Endothelial cell of umbilical vein (primary cell): Measurements from ENCODE around the gene REEP3. TPM values are rescaled to one million over a fixed set of nuclear protein-coding genes. Genes with fewer than 3 reads are reported as not detected.

Experiments used
- BruUV-seq: library from RNA; stranded (reverse); fragments of 400-500 nt; replicated peaks from 2 replicates; lab custom pipeline; 2021; lab: Mats Ljungman, UMichigan
- CTCF ChIA-PET: fragments of 300-600, 350-600 bp; sonication (Branson Sonifier 250); formaldehyde crosslinking; loops from one replicate; lab custom pipeline; 2021; ENCODE audit warnings: antibody characterized with exemption, inconsistent platforms; lab: Charles Lee
- POLR2A ChIA-PET: fragments of 300-600, 350-600 bp; sonication (Branson Sonifier 250); formaldehyde crosslinking; loops from one replicate; lab custom pipeline; 2021; ENCODE audit warnings: antibody characterized with exemption, inconsistent platforms; lab: Charles Lee
- DNase-seq: peaks from one replicate; pipeline ENCODE4 v3.0.0-alpha.2; 2011; ENCODE audit warnings: low read depth, low spot score
- FAIRE-seq: peaks from 2 replicates; lab custom pipeline; 2011; peaks lifted over from hg19 to GRCh38; lab: Jason Lieb, UNC
- H2AFZ ChIP-seq: 2 replicates; pipeline ENCODE4 v1.6.0; 2012; ENCODE audit warnings: low read depth, low read length, control low read depth, inconsistent platforms
- H3K27ac ChIP-seq: 2 replicates; pipeline ENCODE4 v1.5.1; 2011; ENCODE audit warnings: low read depth, mild to moderate bottlenecking, control low read depth, low read length, moderate library complexity; ENCODE audit not compliant: insufficient read depth
- H3K27me3 ChIP-seq, 2 experiments: 2 replicates each; pipeline versions ENCODE4 v1.6.0 to v1.6.1; 2011; ENCODE audit warnings: low read length in 2 of 2, mixed read lengths in 1 of 2; ENCODE audit not compliant: control insufficient read depth in 2 of 2, insufficient read depth in 2 of 2
- H3K36me3 ChIP-seq, 2 experiments: 2 replicates in 1 of 2; 3 replicates in 1 of 2; pipeline ENCODE4 v1.5.1; 2011; ENCODE audit warnings: low read length in 2 of 2, mild to moderate bottlenecking in 1 of 2, moderate library complexity in 1 of 2; ENCODE audit not compliant: control insufficient read depth in 2 of 2, insufficient read depth in 2 of 2; ENCODE audit errors: extremely low read depth in 1 of 2
- H3K4me1 ChIP-seq: 3 replicates; pipeline ENCODE4 v1.5.1; 2011; ENCODE audit warnings: mild to moderate bottlenecking, low read length; ENCODE audit not compliant: control insufficient read depth, insufficient read depth; ENCODE audit errors: extremely low read depth
- H3K4me2 ChIP-seq: 2 replicates; pipeline ENCODE4 v1.6.1; 2011; ENCODE audit warnings: low read length, control low read depth, mixed read lengths; ENCODE audit not compliant: insufficient read depth
- H3K4me3 ChIP-seq, 3 experiments: fragments of 200-600 bp in 1 of 3; sonication (generic), shearing (Covaris generic) in 1 of 3; replicated peaks in 1 of 3; 2 replicates each; pipeline ENCODE4 v1.5.1; 2011 to 2016; ENCODE audit warnings: control low read depth in 3 of 3, low read length in 3 of 3, mild to moderate bottlenecking in 2 of 3, inconsistent platforms in 1 of 3, low read depth in 1 of 3, moderate library complexity in 1 of 3; ENCODE audit not compliant: insufficient read depth in 1 of 3
- H3K79me2 ChIP-seq: 2 replicates; pipeline ENCODE4 v1.6.0; 2012; ENCODE audit warnings: low read length, inconsistent platforms; ENCODE audit not compliant: control insufficient read depth, insufficient read depth
- H3K9ac ChIP-seq: replicated peaks from 2 replicates; pipeline ENCODE3; 2011; ENCODE audit warnings: low read length, control low read depth; ENCODE audit not compliant: insufficient read depth; ENCODE audit errors: extremely low read depth
- H3K9me1 ChIP-seq: replicated peaks from 3 replicates; pipeline ENCODE4 v1.6.0; 2011; ENCODE audit warnings: mild to moderate bottlenecking, low read length; ENCODE audit not compliant: control insufficient read depth, insufficient read depth; ENCODE audit errors: extremely low read depth
- H3K9me3 ChIP-seq: replicated peaks from 2 replicates; pipeline ENCODE4 v1.5.1; 2012; ENCODE audit warnings: low read length, inconsistent platforms; ENCODE audit not compliant: control insufficient read depth, insufficient read depth
- H4K20me1 ChIP-seq: replicated peaks from 2 replicates; pipeline ENCODE3; 2011; ENCODE audit warnings: mild to moderate bottlenecking, low read length; ENCODE audit not compliant: control insufficient read depth, insufficient read depth; ENCODE audit errors: extremely low read depth
- FOS ChIP-seq: IDR thresholded peaks from 2 replicates; pipeline ENCODE4 v1.6.1; 2011; ENCODE audit warnings: mild to moderate bottlenecking, low read length, moderate library complexity, borderline replicate concordance; ENCODE audit not compliant: insufficient read depth
- GATA2 ChIP-seq: IDR thresholded peaks from 2 replicates; pipeline ENCODE4 v1.7.0; 2011; ENCODE audit warnings: low read depth, mild to moderate bottlenecking, moderate library complexity, mixed read lengths, low read length; ENCODE audit not compliant: insufficient read length, insufficient read depth
- JUN ChIP-seq: IDR thresholded peaks from 2 replicates; pipeline ENCODE4 v1.6.1; 2011; ENCODE audit warnings: borderline replicate concordance, low read depth; ENCODE audit not compliant: insufficient read length, insufficient read depth
- MYC ChIP-seq: IDR thresholded peaks from one replicate; pipeline ENCODE4 v1.6.1; 2011; ENCODE audit warnings: mild to moderate bottlenecking, low read depth, low read length
- dilution Hi-C: fragments of 300-500 bp; cut with MboI; formaldehyde crosslinking; loops from one replicate; pipeline ENCODE4 v1.15.0; 2019; ENCODE audit warnings: low sequenced_read_pairs; ENCODE audit not compliant: extremely low pct_ligation_motif_present
- intact Hi-C: fragments of 100-400 bp; cut with micrococcal nuclease; formaldehyde crosslinking; loops from one replicate; pipeline ENCODE4 v1.10.0; 2022
- polyA plus RNA-seq, 4 experiments: library from polyadenylated mRNA; depleted of rRNA in 3 of 4; stranded (reverse) in 3 of 4; unstranded in 1 of 4; fragments of >200 nt; gene quantifications; 2 replicates each; pipeline versions ENCODE4 v1.2.1 to v1.2.3, GENCODE V29; 2011 to 2012; ENCODE audit warnings: missing spikeins in 1 of 4
- total RNA-seq: library from RNA; stranded (reverse); gene quantifications from 2 replicates; pipeline ENCODE4 v1.2.3, GENCODE V29; 2021

REEP3 gene
- total and polyA plus RNA-seq, 2 donors (not counting 3 experiments of a cell fraction or from before 2014, with no cell fraction given), result 12.3 to 48.3 TPM

- Histone ChIP-seq H3K4me2 (no peak overlapping the region), H2AFZ (no peak overlapping the region), H3K79me2 (peaks cover 13% of the 10 kb centered on the region), H3K4me1 (peaks cover 9% of the 10 kb centered on the region), H3K9me3 (no peaks in the 10 kb centered on the region), H3K27me3 (no peaks in the 10 kb centered on the region), H3K9me1 (no peaks in the 10 kb centered on the region), H4K20me1 (no peaks in the 10 kb centered on the region), H3K9ac (no peak overlapping the region), H3K27ac (no peak overlapping the region), H3K4me3 (no peak overlapping the region), H3K36me3 (peaks cover 0 to 3% of the 10 kb centered on the region in 2 experiments)
- dilution Hi-C loops (no loop called here), intact Hi-C loops (no loop called here)
- POLR2A ChIA-PET, result no interaction called here
- no TSS peak for BruUV-seq
- CTCF ChIA-PET, result no interaction called here
- FAIRE-seq (no peak), DNase-seq (no peak)
- TF ChIP-seq JUN (no peak), GATA2 (no peak)
Observed at GRCh38 chr10:63591600-63592379, 70.6 kb downstream of the REEP3 start.

GRCh38 chr10:63593576-63593975 lies 72.4 kb downstream of the REEP3 start:
- H3K79me2 ChIP-seq, result peaks cover 10% of the 10 kb centered on the region
- DNase-seq, result no peak
- no peak for FAIRE-seq
- H3K27ac ChIP-seq, result no peak overlapping the region
- no peaks in the 10 kb centered on the region for H4K20me1 ChIP-seq
- dilution Hi-C loops, result no loop called here
- intact Hi-C loops, result no loop called here
- no peak overlapping the region for H3K4me2 ChIP-seq
- H3K9ac ChIP-seq, result no peak overlapping the region
- no peaks in the 10 kb centered on the region for H3K9me3 ChIP-seq
- H2AFZ ChIP-seq, result no peak overlapping the region
- H3K4me1 ChIP-seq, result peaks cover 7% of the 10 kb centered on the region
- CTCF ChIA-PET, result interaction anchor here (1.0 kb wide), 1 partner anchor 12 kb away, joined by 3 read pairs; no protein-coding TSS in a partner anchor
- H3K4me3 ChIP-seq, result no peak overlapping the region
- H3K36me3 ChIP-seq, result peaks cover 0 to 3% of the 10 kb centered on the region in 2 experiments
- H3K27me3 ChIP-seq, result no peaks in the 10 kb centered on the region
- no peak for TF ChIP-seq FOS
- no peak for TF ChIP-seq MYC
- POLR2A ChIA-PET, result no interaction called here
- BruUV-seq, result no TSS peak
- no peaks in the 10 kb centered on the region for H3K9me1 ChIP-seq
